Fibroblast of mammary gland (primary cell): ENCODE results near the gene LIME1.

Source experiments
- DNase-seq: peaks from one replicate; pipeline ENCODE4 v3.0.0-alpha.2; 2010; ENCODE audit warnings: low read depth
- H3K4me3 ChIP-seq: 2 replicates; pipeline ENCODE4 v1.5.1; 2011; ENCODE audit warnings: low read depth, mild to moderate bottlenecking, low read length, moderate library complexity; ENCODE audit not compliant: control insufficient read depth
- CTCF ChIP-seq: conservative IDR thresholded peaks from 2 replicates; pipeline ENCODE4 v1.5.1; 2011; ENCODE audit warnings: low read depth, low read length, inconsistent platforms; ENCODE audit not compliant: control insufficient read depth, insufficient read depth

The LIME1 gene

GRCh38 chr20:63754008-63754407 is 17.5 kb downstream of the LIME1 start:
- no peak for TF ChIP-seq CTCF
- no peak overlapping the region for H3K4me3 ChIP-seq
- DNase-seq = no peak

GRCh38 chr20:63755933-63756647 is 19.6 kb downstream of the LIME1 start:
- DNase-seq = no peak
- no peak overlapping the region for H3K4me3 ChIP-seq
- TF ChIP-seq CTCF = no peak

DNA sequence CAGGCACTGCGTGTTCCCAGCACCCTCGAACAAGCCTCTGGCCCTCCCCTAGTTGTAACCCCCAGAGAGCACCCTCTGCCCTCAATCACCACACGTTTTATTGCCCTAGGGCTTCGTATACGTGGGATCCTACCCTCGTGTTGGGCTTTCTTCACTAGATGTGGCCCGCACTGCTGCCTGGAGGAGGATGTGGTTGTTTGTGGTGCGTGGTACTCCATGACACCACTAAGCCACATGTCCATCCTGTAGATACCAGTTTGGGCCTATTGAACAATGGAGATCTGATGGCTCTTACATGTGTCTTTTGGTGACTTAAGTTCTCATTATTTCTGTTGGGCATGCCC is 20.2 kb downstream of the LIME1 start:
- no peak overlapping the region for H3K4me3 ChIP-seq
- TF ChIP-seq CTCF = no peak
- no peak for DNase-seq

DNA sequence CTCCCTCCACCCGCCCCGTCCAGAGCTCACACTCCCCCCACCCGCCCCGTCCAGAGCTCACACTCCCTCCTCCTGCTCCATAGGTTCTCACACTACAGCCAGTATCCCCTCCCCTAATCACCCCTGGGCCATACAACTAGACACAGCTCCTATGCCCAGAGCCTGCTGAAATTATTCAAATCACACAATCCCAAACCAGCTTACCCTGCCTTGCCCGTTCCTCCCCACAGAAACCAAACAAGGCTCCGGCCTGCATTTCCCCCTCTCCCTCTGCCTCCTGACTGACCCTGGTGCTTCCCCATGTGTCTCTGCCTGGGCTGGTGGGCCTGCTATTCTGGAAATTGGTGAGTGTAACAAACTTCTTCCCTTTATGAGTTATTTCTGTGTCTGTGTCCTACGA is 21.7 kb downstream of the LIME1 start:
- DNase-seq = no peak
- TF ChIP-seq CTCF = no peak

GRCh38 chr20:63759377-63759901 is 23.0 kb downstream of the LIME1 start:
- peak; percentile 52 for DNase-seq
- no peak overlapping the region for H3K4me3 ChIP-seq
- TF ChIP-seq CTCF = no peak

More for the DNA sequence above, 21.7 kb downstream of the LIME1 start:
- no peak overlapping the region for H3K4me3 ChIP-seq

DNA sequence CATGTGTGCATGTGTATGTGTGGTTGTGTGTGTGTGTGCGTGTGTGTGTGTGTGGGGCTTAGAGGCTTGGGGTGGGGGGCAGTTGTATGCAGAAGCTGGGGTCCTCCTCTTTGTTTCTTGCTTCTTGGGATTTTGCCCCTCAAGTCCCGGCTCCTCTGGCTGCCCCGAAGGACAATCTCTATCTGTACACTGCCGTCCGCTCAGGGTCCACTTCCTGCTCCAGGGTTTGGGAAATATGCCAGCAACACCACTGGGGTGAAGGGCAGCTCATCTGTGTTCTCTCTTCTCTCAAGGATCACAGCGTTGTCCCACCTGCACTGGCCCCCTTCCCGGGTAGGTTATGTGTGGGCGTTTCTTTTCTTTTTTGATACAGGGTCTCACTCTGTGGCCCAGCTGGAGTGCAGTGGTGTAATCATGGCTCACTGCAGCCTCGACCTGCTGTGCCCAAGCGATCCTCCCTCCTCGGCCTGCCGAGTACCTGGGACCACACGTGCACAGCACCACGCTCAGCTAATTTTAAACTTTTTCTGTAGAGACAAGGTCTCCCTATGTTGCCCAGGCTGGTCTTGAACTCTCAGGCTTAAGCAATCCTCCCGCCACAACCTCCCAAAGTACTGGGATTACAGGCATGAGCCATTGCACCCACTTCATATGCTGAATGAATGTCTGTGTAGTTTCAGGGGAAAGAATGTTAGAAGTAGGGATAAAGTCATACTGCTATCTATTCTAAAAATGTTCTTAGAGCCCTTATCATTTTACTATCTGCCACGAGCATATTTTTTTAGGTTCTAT is 28.8 kb downstream of the LIME1 start:
- no peak for TF ChIP-seq CTCF
- H3K4me3 ChIP-seq = no peak overlapping the region
- no peak for DNase-seq
